SK-N-SH (cell line): ENCODE data around the gene RAD21L1. TPM values are rescaled to one million over a fixed set of nuclear protein-coding genes. Genes with fewer than 3 reads are reported as not detected.

ENCODE experiments used
- CTCF ChIA-PET: fragments of 300-600, 350-600 bp; formaldehyde crosslinking; extraction: SDS; loops from one replicate; lab custom pipeline; 2021; lab: Yijun Ruan, JAX
- POLR2A ChIA-PET: fragments of 350-600 bp; sonication (Branson Sonifier 250); formaldehyde crosslinking; extraction: SDS; loops from one replicate; lab custom pipeline; 2020; ENCODE audit warnings: antibody characterized with exemption, inconsistent platforms; lab: Yijun Ruan, JAX
- DNase-seq: peaks from one replicate; pipeline ENCODE4 v3.0.0; 2012
- H2AFZ ChIP-seq: fragments of 200-600 bp; sonication (generic); 2 replicates; pipeline ENCODE4 v1.8.1; 2016; ENCODE audit warnings: antibody characterized with exemption, mild to moderate bottlenecking, low read depth
- H3F3A ChIP-seq: fragments of 200-600 bp; sonication (generic); replicated peaks from 2 replicates; pipeline ENCODE3; 2016; ENCODE audit warnings: antibody characterized with exemption, mild to moderate bottlenecking; ENCODE audit not compliant: insufficient read depth
- H3K27ac ChIP-seq, 2 experiments: fragments of 200-500 bp in 1 of 2; fragments of 200-600 bp in 1 of 2; sonication (Bioruptor generic) in 1 of 2; sonication (generic), shearing (Covaris generic) in 1 of 2; 2 replicates each; pipeline versions ENCODE4 v1.5.1 to v1.6.1; 2014 to 2016; ENCODE audit warnings: low read depth in 2 of 2, inconsistent platforms in 1 of 2, low read length in 1 of 2, mild to moderate bottlenecking in 1 of 2, mixed read lengths in 1 of 2
- H3K27me3 ChIP-seq: fragments of 200-600 bp; sonication (generic), shearing (Covaris generic); 2 replicates; pipeline ENCODE4 v1.6.1; 2016; ENCODE audit warnings: mixed run types; ENCODE audit not compliant: insufficient read depth
- H3K36me3 ChIP-seq, 2 experiments: fragments of 200-500 bp in 1 of 2; fragments of 200-600 bp in 1 of 2; sonication (Bioruptor generic) in 1 of 2; sonication (generic) in 1 of 2; replicated peaks in 1 of 2; 2 replicates each; pipeline versions ENCODE3 to v1.5.1; 2014 to 2016; ENCODE audit warnings: low read length in 1 of 2, mild to moderate bottlenecking in 1 of 2; ENCODE audit not compliant: insufficient read depth in 2 of 2, control insufficient read depth in 1 of 2
- H3K4me1 ChIP-seq, 2 experiments: fragments of 200-500 bp in 1 of 2; fragments of 200-600 bp in 1 of 2; sonication (Bioruptor generic) in 1 of 2; sonication (generic), shearing (Covaris generic) in 1 of 2; 2 replicates each; pipeline versions ENCODE4 v1.5.1 to v1.6.1; 2014 to 2016; ENCODE audit warnings: low read depth in 1 of 2, low read length in 1 of 2, mixed run types in 1 of 2; ENCODE audit not compliant: insufficient read depth in 2 of 2, control insufficient read depth in 1 of 2
- H3K4me2 ChIP-seq: fragments of 200-600 bp; sonication (generic), shearing (Covaris generic); 2 replicates; pipeline ENCODE4 v1.6.1; 2017; ENCODE audit warnings: mixed run types
- H3K4me3 ChIP-seq, 2 experiments: fragments of 200-500 bp in 1 of 2; fragments of 200-600 bp in 1 of 2; sonication (Bioruptor generic) in 1 of 2; sonication (generic), shearing (Covaris generic) in 1 of 2; 2 replicates each; pipeline versions ENCODE4 v1.5.1 to v1.8.1; 2014 to 2016; ENCODE audit warnings: low read depth in 2 of 2, inconsistent platforms in 1 of 2, low read length in 1 of 2, mild to moderate bottlenecking in 1 of 2, mixed read lengths in 1 of 2, moderate library complexity in 1 of 2
- H3K79me2 ChIP-seq: fragments of 200-600 bp; sonication (generic); 2 replicates; pipeline ENCODE4 v1.8.1; 2017; ENCODE audit warnings: mild to moderate bottlenecking; ENCODE audit not compliant: insufficient read depth
- H3K9ac ChIP-seq: fragments of 200-600 bp; sonication (generic); 2 replicates; pipeline ENCODE4 v1.6.1; 2017; ENCODE audit warnings: mixed run types
- H3K9me2 ChIP-seq: fragments of 200-600 bp; sonication (generic); 2 replicates; pipeline ENCODE4 v1.6.1; 2017; ENCODE audit warnings: mixed run types
- H3K9me3 ChIP-seq: fragments of 200-600 bp; sonication (generic); 2 replicates; pipeline ENCODE4 v1.6.1; 2017; ENCODE audit warnings: mixed run types, mild to moderate bottlenecking, moderate library complexity
- H4K20me1 ChIP-seq: fragments of 200-600 bp; sonication (generic); 2 replicates; pipeline ENCODE4 v1.6.1; 2017; ENCODE audit warnings: mild to moderate bottlenecking, mixed run types; ENCODE audit not compliant: insufficient read depth
- CHD2 ChIP-seq: fragments of 150-350 bp; IDR thresholded peaks from 2 replicates; pipeline ENCODE4 v1.6.1; 2018; ENCODE audit warnings: low read length; ENCODE audit not compliant: partially characterized antibody
- ELF1 ChIP-seq: IDR thresholded peaks from 2 replicates; pipeline ENCODE4 v1.4.0; 2012
- EP300 ChIP-seq, 2 experiments: IDR thresholded peaks; 2 replicates each; pipeline versions ENCODE4 v1.4.0 to v1.6.1; 2012; ENCODE audit warnings: borderline replicate concordance in 1 of 2, low read depth in 1 of 2, low read length in 1 of 2
- GABPA ChIP-seq: IDR thresholded peaks from 2 replicates; pipeline ENCODE4 v1.4.0; 2012; ENCODE audit warnings: low read depth, mild to moderate bottlenecking
- GATA2 ChIP-seq: sonication (generic); formaldehyde crosslinking; IDR thresholded peaks from 2 replicates; pipeline ENCODE4 v1.5.0; 2020; ENCODE audit warnings: mild to moderate bottlenecking, missing genetic modification reagents
- IRF3 ChIP-seq: fragments of 150-350 bp; IDR thresholded peaks from 2 replicates; pipeline ENCODE4 v1.6.1; 2016; ENCODE audit warnings: mild to moderate bottlenecking, low read depth, low read length
- MEF2A ChIP-seq: IDR thresholded peaks from 2 replicates; pipeline ENCODE4 v1.4.0; 2012; ENCODE audit warnings: low read depth, borderline replicate concordance
- MXI1 ChIP-seq: IDR thresholded peaks from 2 replicates; pipeline ENCODE4 v1.6.1; 2012; ENCODE audit warnings: mild to moderate bottlenecking, low read depth, low read length, improper control_type of control experiment
- NFIC ChIP-seq: IDR thresholded peaks from 2 replicates; pipeline ENCODE4 v1.4.0; 2012; ENCODE audit warnings: borderline replicate concordance
- PBX3 ChIP-seq: IDR thresholded peaks from 2 replicates; pipeline ENCODE4; 2012
- RCOR1 ChIP-seq: fragments of 150-350 bp; IDR thresholded peaks from 2 replicates; pipeline ENCODE4 v1.6.1; 2017; ENCODE audit warnings: antibody characterized with exemption, low read length
- RFX5 ChIP-seq: IDR thresholded peaks from 2 replicates; pipeline ENCODE4 v1.6.1; 2012; ENCODE audit warnings: mild to moderate bottlenecking, improper control_type of control experiment, low read length
- RXRA ChIP-seq: IDR thresholded peaks from 2 replicates; pipeline ENCODE4 v1.4.0; 2012; ENCODE audit warnings: low read depth, mild to moderate bottlenecking, borderline replicate concordance
- SMC3 ChIP-seq: IDR thresholded peaks from 2 replicates; pipeline ENCODE4 v1.6.1; 2012; ENCODE audit warnings: low read depth, low read length, improper control_type of control experiment
- TAF1 ChIP-seq: IDR thresholded peaks from 2 replicates; pipeline ENCODE4 v1.6.1; 2012; ENCODE audit warnings: low read depth, mild to moderate bottlenecking, low read length, moderate library complexity, borderline replicate concordance
- TEAD4 ChIP-seq: IDR thresholded peaks from 2 replicates; pipeline ENCODE4 v1.4.0; 2012; ENCODE audit warnings: mild to moderate bottlenecking, borderline replicate concordance; ENCODE audit not compliant: insufficient read depth
- USF2 ChIP-seq: fragments of 150-350 bp; IDR thresholded peaks from 2 replicates; pipeline ENCODE4 v1.6.1; 2017; ENCODE audit warnings: antibody characterized with exemption, low read length, low read depth, borderline replicate concordance
- WGBS: methylation state at CpG from one replicate; pipeline ENCODE4 v1.1.6; 2017; ENCODE audit warnings: low lambda C conversion rate; 5-methylcytosine and 5-hydroxymethylcytosine counted together
- polyA plus RNA-seq, 3 experiments: library from polyadenylated mRNA; depleted of rRNA; stranded (reverse); fragments of >200 nt; gene quantifications; 2 replicates each; pipeline ENCODE4 v1.2.3, GENCODE V29; 2012

The RAD21L1 gene
- polyA plus RNA-seq, 1 of the 3 experiments (the other 2 are of a cell fraction) = 0.03 TPM

- Histone ChIP-seq H4K20me1 (no peaks in the 10 kb centered on the region), H3K27me3 (no peaks in the 10 kb centered on the region), H3F3A (peaks cover 7% of the 10 kb centered on the region), H3K27ac (no peak overlapping the region), H3K9me3 (no peaks in the 10 kb centered on the region), H3K79me2 (no peaks in the 10 kb centered on the region), H3K4me1 (peaks cover 0 to 4% of the 10 kb centered on the region in 2 experiments; a peak in 2 of 4 replicates), H3K9me2 (no peaks in the 10 kb centered on the region), H3K9ac (no peak overlapping the region), H3K4me2 (no peak overlapping the region), H3K36me3 (no peaks in the 10 kb centered on the region), H3K4me3 (no peak overlapping the region), H2AFZ (no peak overlapping the region)
- POLR2A ChIA-PET = no interaction called here
- 85% methylated on average over 5 of the region's 5 CpGs for WGBS
- TF ChIP-seq TEAD4 (no peak), PBX3 (no peak), IRF3 (no peak)
- no peak for DNase-seq
- CTCF ChIA-PET = no interaction called here
These were observed 14.7 kb downstream of the RAD21L1 start for GRCh38 chr20:1240549-1240948.

- Histone ChIP-seq H3K9me3 (no peaks in the 10 kb centered on the region), H3K4me3 (no peak overlapping the region), H4K20me1 (no peaks in the 10 kb centered on the region), H2AFZ (no peak overlapping the region), H3K9me2 (no peaks in the 10 kb centered on the region), H3K27me3 (no peaks in the 10 kb centered on the region), H3K4me1 (peaks cover 0 to 4% of the 10 kb centered on the region in 2 experiments; a peak in 2 of 4 replicates), H3K27ac (no peak overlapping the region), H3K9ac (no peak overlapping the region), H3K4me2 (no peak overlapping the region), H3K79me2 (no peaks in the 10 kb centered on the region), H3K36me3 (no peaks in the 10 kb centered on the region), H3F3A (peaks cover 7% of the 10 kb centered on the region)
- TF ChIP-seq RFX5 = no peak
- TF ChIP-seq NFIC = no peak
- no peak for TF ChIP-seq MXI1
- no peak for TF ChIP-seq ELF1
- TF ChIP-seq MEF2A = no peak
- TF ChIP-seq CHD2 = no peak
- no peak for TF ChIP-seq USF2
- TF ChIP-seq RCOR1 = no peak
- no peak for TF ChIP-seq TAF1
- no peak for TF ChIP-seq GATA2 (CRISPR knock-in tag)
- TF ChIP-seq EP300 (IDR thresholded peaks at IDR 0.05; ENCODE audit: borderline replicate concordance in 1 of 2, low read depth in 1 of 2, low read length in 1 of 2) = no peak
- no peak for TF ChIP-seq SMC3
- no peak for TF ChIP-seq TEAD4
- TF ChIP-seq GABPA = no peak
- no peak for TF ChIP-seq RXRA
- POLR2A ChIA-PET = no interaction called here
- CTCF ChIA-PET = no interaction called here
- DNase-seq = no peak
These were observed 15.6 kb downstream of the RAD21L1 start for GRCh38 chr20:1241456-1241855.
